NB4 (cell line): ENCODE data around the gene KBTBD3.

Experiments
- CTCF ChIP-seq: IDR thresholded peaks from one replicate; pipeline ENCODE4 v1.5.1; 2012; ENCODE audit warnings: low read depth, low read length
- POLR2A ChIP-seq: IDR thresholded peaks from 2 replicates; pipeline ENCODE4 v1.6.1; 2011; ENCODE audit warnings: mild to moderate bottlenecking; ENCODE audit not compliant: insufficient read length; ENCODE audit errors: extremely low read depth
- TF ChIP-seq, protein P1 (sequence below): IDR thresholded peaks from 2 replicates; pipeline ENCODE4 v1.6.1; 2011; ENCODE audit warnings: low read depth, low read length

DNA sequence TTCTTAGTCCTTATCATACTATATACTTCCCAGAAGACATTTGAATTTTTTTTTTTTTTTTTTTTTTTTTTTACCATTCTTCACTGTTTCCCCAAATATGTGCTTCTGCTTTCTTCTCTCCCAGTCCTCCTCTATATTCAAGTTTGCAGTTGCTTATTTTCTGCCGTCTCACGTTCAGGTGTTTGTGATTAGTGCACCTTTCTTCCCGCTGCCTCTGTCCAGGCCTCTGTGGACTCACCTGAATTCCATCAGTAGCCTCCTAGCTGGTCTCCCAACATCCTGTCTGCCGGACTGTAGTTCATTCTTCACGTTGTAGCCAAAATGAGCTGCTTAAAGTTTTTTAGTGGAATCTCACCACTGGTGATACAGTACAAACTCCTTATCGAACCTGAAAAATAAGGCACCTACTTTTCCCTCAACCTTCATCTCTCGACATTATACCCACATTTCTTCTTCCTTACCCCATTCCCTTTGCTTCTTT is 54.3 kb downstream of the KBTBD3 start:
- no peak for TF ChIP-seq CTCF
- no peak for TF ChIP-seq POLR2A
- TF ChIP-seq, protein P1, sequence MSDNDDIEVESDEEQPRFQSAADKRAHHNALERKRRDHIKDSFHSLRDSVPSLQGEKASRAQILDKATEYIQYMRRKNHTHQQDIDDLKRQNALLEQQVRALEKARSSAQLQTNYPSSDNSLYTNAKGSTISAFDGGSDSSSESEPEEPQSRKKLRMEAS: no peak
